ENCODE results near the gene HECTD1.

GRCh38 chr14:31167032-31167431, 40.6 kb downstream of the HECTD1 start:
- TF ChIP-seq, protein P1, sequence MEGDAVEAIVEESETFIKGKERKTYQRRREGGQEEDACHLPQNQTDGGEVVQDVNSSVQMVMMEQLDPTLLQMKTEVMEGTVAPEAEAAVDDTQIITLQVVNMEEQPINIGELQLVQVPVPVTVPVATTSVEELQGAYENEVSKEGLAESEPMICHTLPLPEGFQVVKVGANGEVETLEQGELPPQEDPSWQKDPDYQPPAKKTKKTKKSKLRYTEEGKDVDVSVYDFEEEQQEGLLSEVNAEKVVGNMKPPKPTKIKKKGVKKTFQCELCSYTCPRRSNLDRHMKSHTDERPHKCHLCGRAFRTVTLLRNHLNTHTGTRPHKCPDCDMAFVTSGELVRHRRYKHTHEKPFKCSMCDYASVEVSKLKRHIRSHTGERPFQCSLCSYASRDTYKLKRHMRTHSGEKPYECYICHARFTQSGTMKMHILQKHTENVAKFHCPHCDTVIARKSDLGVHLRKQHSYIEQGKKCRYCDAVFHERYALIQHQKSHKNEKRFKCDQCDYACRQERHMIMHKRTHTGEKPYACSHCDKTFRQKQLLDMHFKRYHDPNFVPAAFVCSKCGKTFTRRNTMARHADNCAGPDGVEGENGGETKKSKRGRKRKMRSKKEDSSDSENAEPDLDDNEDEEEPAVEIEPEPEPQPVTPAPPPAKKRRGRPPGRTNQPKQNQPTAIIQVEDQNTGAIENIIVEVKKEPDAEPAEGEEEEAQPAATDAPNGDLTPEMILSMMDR (IDR thresholded peaks at IDR 0.05): no peak
- no peak for TF ChIP-seq POLR2A (IDR thresholded peaks at IDR 0.05)

All from Peyer's patch (tissue), 4 donors.